NCI-H2081 treated with DMSO at 0.1 percent for 48 hours (cell line): ENCODE results near the gene ZBTB7C.

Experiments used
- DNase-seq: peaks from one replicate; lab custom pipeline; 2025; lab: John Stamatoyannopoulos, UW

ZBTB7C gene

GRCh38 chr18:48191494-48191893 is 217.7 kb downstream of the ZBTB7C start:
- no peak for DNase-seq

DNA sequence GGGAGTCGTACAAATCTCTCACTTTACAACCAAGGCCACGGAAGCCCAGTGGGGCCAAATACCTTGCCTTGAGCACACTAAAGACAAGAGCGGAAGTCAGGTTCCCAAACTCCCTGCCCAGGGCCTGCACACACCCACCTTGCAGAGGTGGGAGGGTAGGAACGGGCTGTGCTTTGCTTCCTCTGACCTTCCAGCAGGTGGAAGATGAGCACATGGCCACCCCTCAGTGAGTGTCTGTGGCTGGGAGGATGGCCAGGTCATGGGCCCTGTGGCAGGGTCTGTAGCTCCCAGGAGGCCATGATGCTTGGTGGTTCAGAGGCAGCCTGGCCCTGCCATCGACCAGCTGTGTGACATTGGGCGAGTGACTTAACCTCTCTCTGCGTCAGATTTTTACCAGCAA is 218.2 kb downstream of the ZBTB7C start:
- no peak for DNase-seq

GRCh38 chr18:48188609-48189008 is 220.6 kb downstream of the ZBTB7C start:
- no peak for DNase-seq

DNA sequence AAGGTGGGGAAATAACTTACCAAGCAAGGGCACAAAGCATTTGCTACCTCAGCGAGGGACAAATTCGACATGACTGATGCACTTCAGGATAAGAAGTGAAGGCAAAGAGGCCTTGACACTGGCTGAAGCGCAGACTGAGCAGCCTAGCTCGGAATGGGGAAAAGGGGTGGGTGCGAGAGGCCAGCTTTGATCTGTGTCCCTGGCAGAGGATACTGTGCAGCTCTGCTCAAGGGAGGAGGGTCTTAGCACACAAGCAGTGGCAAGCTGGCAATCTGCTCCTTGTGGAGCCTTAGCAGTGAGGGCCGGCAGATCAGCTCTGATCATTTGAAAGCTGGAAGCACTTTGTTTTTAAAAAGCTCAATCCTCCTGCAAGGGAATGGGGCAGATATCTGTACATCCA is 222.3 kb downstream of the ZBTB7C start:
- DNase-seq: no peak

DNA sequence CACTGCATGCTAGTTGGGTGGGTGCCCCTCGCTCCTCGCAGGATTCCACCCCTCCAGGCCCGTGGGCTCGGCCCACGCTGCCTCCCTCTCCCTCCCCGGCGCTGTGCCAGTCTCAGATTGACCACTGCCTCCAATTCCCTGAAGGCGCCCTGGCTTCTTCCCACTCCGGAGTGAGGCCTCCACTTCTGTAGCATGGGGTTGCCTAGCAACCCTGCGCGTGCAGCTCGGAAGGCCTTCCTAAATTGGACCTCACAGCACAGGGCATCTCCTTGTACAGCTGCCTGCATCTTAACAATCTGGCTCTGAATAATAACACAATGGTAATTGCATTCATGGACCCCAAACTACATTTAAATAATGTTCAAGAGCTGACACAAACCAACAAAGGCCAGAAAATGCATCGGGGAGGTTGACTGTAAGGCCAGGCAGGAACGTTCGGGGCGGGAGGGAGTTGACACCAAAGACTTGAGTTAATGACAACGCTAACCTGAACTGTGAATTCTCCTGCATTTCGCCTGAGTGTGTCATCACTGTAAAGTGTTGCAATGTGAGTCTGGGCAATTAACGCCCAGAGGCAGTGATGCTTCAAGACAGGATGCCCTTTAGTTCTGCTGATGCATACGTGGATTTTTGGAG is 222.9 kb downstream of the ZBTB7C start:
- DNase-seq: no peak

DNA sequence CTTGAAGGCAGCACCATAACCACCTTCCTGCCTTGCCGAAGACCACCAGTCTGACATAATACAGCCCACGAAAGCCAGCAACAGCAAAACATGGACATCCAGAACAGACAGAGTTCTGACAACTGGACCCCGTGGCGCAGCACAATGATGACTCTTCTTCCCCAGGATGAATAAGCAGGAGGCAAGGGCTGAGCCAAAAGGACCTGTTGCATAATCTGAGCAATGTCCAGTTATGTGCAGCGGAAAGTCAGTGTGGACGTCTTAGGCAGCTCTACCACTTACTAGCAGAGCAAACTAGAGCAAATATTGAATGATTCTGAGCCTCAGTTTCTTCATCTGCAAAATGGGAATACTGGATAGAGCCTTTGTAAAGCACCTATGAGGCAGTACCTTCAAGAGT is 225.1 kb downstream of the ZBTB7C start:
- DNase-seq: no peak

GRCh38 chr18:48183613-48184012 is 225.6 kb downstream of the ZBTB7C start:
- no peak for DNase-seq

DNA sequence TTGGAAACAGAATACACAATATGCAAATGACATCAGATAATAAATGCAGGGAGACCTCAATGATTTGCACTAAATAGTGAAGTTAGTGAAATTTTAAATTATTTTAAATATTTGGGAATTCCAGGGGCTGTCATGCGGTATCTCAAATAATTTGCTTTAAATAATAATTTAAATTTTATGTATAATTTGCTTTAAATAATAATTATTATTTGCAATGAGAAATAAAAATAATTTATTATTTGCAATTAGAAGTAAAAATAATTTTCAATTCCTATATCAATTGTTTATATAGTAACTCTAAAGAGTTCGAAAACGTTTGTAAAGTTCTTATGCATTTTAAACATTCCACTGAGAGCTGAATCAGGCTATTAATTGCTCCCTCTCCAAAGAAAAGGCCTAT is 226.4 kb downstream of the ZBTB7C start:
- DNase-seq: no peak

- no peak for DNase-seq
These were observed 227.3 kb downstream of the ZBTB7C start for GRCh38 chr18:48181857-48182256.

GRCh38 chr18:48181087-48181823 is 227.9 kb downstream of the ZBTB7C start:
- DNase-seq: no peak

GRCh38 chr18:48179666-48180065 is 229.5 kb downstream of the ZBTB7C start:
- DNase-seq: no peak

GRCh38 chr18:48179001-48179400 is 230.2 kb downstream of the ZBTB7C start:
- DNase-seq: no peak

DNA sequence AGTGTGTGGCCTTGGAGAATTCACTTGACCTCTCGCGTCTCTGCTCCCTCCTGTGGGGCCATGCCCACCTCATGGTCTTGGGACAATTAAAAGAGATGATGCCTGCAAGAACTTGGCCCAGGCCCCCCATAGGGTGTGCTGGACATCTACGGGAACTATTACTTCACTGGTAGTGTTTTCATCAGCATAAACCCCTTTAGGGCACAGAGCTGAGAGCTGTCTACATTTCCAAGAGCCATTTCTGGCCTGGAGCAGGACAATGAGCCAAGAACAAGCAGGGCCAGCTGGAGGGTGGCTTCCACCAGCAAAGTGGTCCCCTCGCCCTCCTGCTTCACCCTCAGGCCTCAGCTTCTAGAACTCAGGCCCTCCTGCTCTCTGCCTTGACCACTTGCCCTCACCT is 232.3 kb downstream of the ZBTB7C start:
- DNase-seq: no peak

GRCh38 chr18:48173557-48173956 is 235.6 kb downstream of the ZBTB7C start:
- no peak for DNase-seq

- no peak for DNase-seq
These were observed 236.8 kb downstream of the ZBTB7C start for GRCh38 chr18:48172226-48173006.

GRCh38 chr18:48171490-48172188 is 237.5 kb downstream of the ZBTB7C start:
- no peak for DNase-seq

- DNase-seq: no peak
These were observed 238.5 kb downstream of the ZBTB7C start for GRCh38 chr18:48170651-48171050.

DNA sequence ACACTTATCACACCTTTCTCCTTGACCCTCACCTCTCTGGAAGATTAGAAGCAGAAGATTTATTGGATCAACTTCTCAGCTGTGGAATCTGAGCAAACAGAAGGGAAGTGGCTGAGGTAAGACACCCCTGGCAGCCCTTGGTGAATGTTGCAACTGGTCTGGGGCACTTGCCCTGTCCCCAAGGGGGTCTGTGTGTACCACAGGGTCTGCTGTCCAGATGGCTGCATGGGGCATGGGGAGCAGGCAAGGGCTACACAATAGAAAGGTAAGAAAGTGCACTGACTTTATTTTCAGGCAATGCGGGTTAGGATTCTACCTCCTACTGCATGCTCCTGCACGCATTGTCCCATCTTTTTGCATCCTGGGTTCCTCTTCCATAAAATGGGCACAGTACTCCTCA is 240.3 kb downstream of the ZBTB7C start:
- DNase-seq: no peak

- DNase-seq: no peak
These were observed 241.3 kb downstream of the ZBTB7C start for GRCh38 chr18:48167897-48168253.

DNA sequence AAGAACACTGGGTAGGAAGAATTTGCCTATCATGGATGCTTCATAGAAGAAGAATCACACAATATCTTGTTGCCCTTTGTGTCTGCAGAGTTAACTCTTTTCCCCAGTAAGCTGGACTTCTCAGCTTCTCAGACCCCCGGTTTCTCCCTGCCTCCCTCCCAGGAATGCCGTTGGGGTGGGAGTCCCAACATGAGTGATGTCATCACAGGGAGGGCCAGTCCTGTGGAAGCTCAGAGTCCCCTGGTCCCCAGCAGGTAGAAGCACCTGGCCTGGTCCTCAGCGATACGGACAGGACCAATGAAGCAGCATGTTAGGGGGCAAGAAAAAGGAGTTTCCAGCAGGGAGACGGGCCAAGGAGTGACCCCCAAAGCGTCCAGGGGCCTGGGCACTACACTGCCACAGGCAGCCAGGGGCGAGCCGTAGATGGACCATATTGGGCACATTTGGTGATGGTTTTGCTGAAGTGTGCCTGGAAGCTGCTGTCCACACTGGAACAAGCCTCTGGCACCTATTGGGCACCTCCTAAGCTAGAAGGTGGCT is 242.8 kb downstream of the ZBTB7C start:
- no peak for DNase-seq

GRCh38 chr18:48165111-48165866 is 243.9 kb downstream of the ZBTB7C start:
- DNase-seq: no peak

- no peak for DNase-seq
These were observed 244.5 kb downstream of the ZBTB7C start for GRCh38 chr18:48164701-48165100.
